Activated T-helper 17 cell treated with anti-CD3 and anti-CD28 coated beads, Interleukin-2, amount 50 U/mL, for 72 hours (primary cell): ENCODE results near the gene TUSC1. TPM values are rescaled to one million over a fixed set of nuclear protein-coding genes. Genes with fewer than 3 reads are reported as not detected.
"Not testable (repeated sequence)": the region's sequence is repeated elsewhere in the genome, so short reads cannot be mapped to it uniquely, and the experiment has no call there.

ENCODE experiments used
- ATAC-seq: fragments of 150-1000 bp; cut with Tn5 transposase; replicated peaks from 2 replicates; pipeline ENCODE4 v1.10.0; 2021; ENCODE audit warnings: mild to moderate bottlenecking, moderate library complexity
- H3K27ac Mint-ChIP-seq: one replicate; pipeline ENCODE4 v1.8.0; 2022; ENCODE audit warnings: mixed read lengths
- H3K27me3 Mint-ChIP-seq: one replicate; pipeline ENCODE4 v1.8.0; 2022; ENCODE audit warnings: mixed read lengths
- H3K36me3 Mint-ChIP-seq: one replicate; pipeline ENCODE4 v1.8.0; 2022; ENCODE audit warnings: low read depth, mild to moderate bottlenecking, mixed read lengths
- H3K4me1 Mint-ChIP-seq: one replicate; pipeline ENCODE4 v1.8.0; 2022; ENCODE audit warnings: mixed read lengths
- H3K4me3 Mint-ChIP-seq: one replicate; pipeline ENCODE4 v1.8.0; 2022; ENCODE audit warnings: mild to moderate bottlenecking, mixed read lengths
- H3K9me3 Mint-ChIP-seq: one replicate; pipeline ENCODE4 v1.8.0; 2022; ENCODE audit warnings: mixed read lengths
- total RNA-seq, 2 donors: library from RNA; stranded (reverse); gene quantifications; one replicate each; pipeline ENCODE4 v1.2.3, GENCODE V29; 2022

TUSC1 gene
- total RNA-seq, 2 donors from 2014 or later: not detected

GRCh38 chr9:25677301-25678146 is 720 bp downstream of the TUSC1 start:
- no peaks in the 10 kb centered on the region for H3K4me1 Mint-ChIP-seq
- no peak overlapping the region for H3K27ac Mint-ChIP-seq
- peaks cover 10% of the 10 kb centered on the region for H3K27me3 Mint-ChIP-seq
- no peaks in the 10 kb centered on the region for H3K36me3 Mint-ChIP-seq
- ATAC-seq: no peak
- no peak overlapping the region for H3K4me3 Mint-ChIP-seq
- H3K9me3 Mint-ChIP-seq: peaks cover 9% of the 10 kb centered on the region

DNA sequence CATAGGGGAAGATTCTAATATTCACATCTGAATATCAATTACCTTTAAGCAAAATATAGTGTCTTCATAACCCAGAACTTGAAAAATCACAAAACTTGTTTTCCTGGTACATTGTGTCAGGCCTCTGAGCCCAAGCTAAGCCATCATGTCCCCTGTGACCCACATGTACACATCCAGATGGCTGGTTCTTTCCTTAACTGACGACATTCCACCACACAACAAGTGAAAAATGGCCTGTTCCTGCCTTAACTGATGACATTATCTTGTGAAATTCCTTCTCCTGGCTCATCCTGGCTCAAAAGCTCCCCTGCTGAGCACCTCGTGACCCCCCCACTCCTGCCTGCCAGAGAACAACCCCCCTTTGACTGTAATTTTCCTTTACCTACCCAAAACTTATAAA is 2.4 kb downstream of the TUSC1 start:
- not testable (repeated sequence) for H3K4me1 Mint-ChIP-seq, ATAC-seq, H3K4me3 Mint-ChIP-seq, H3K36me3 Mint-ChIP-seq, H3K27ac Mint-ChIP-seq
- H3K27me3 Mint-ChIP-seq: peaks cover 10% of the 10 kb centered on the region
- H3K9me3 Mint-ChIP-seq: peaks cover 10% of the 10 kb centered on the region

- Mint-ChIP-seq H3K9me3 (peaks cover 18% of the 10 kb centered on the region), H3K36me3 (no peaks in the 10 kb centered on the region), H3K27me3 (no peaks in the 10 kb centered on the region), H3K4me3 (no peak overlapping the region), H3K27ac (no peak overlapping the region), H3K4me1 (no peaks in the 10 kb centered on the region)
- ATAC-seq: no peak
Measured at GRCh38 chr9:25658571-25658970, 19.7 kb downstream of the TUSC1 start.

DNA sequence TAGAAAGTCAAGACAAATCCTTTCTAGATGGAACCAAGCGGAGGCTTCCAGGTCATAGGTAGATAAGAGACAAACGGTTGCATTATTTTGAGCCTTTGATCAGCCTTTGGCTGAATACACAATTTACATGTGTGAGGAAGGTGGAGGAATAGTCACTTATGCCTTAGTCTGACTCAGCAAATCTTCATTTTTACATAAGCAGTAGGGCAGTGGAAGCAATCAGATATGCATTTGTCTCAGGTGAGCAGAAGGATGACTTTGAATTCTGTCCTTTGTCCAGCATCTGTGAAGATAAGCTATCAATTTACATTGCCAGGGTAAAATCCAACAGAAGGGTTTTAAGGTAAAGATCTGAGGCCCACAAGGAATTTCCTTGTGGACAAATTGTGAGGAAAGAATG is 23.8 kb downstream of the TUSC1 start:
- H3K4me1 Mint-ChIP-seq: no peaks in the 10 kb centered on the region

DNA sequence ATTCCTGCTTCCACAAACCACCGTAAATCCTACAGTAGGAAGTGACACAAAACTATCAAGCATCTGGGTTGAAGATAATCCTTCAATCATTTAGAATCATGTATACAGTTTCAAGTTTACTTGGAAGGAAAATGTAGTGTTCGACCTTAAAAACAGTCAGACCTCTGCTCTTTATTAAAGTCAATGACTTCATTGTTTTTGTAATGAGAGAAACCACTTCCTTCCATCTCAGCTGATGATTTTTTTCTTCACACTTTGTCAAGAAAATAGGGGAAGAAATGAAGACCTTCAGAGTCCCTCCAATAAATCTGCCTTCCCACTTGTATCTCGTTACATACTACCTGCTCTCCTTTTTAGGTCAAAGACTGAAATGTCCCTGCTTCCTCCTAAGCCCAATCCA is 30.1 kb downstream of the TUSC1 start:
- Mint-ChIP-seq H3K27me3 (no peaks in the 10 kb centered on the region), H3K9me3 (peaks cover 14% of the 10 kb centered on the region), H3K4me3 (no peak overlapping the region), H3K27ac (no peak overlapping the region), H3K36me3 (no peaks in the 10 kb centered on the region), H3K4me1 (no peaks in the 10 kb centered on the region)
- ATAC-seq: no peak

More for the DNA sequence above, 23.8 kb downstream of the TUSC1 start:
- H3K9me3 Mint-ChIP-seq: peaks cover 15% of the 10 kb centered on the region
- no peaks in the 10 kb centered on the region for H3K36me3 Mint-ChIP-seq
- H3K27me3 Mint-ChIP-seq: no peaks in the 10 kb centered on the region
- H3K4me3 Mint-ChIP-seq: no peak overlapping the region
- H3K27ac Mint-ChIP-seq: no peak overlapping the region
- no peak for ATAC-seq

DNA sequence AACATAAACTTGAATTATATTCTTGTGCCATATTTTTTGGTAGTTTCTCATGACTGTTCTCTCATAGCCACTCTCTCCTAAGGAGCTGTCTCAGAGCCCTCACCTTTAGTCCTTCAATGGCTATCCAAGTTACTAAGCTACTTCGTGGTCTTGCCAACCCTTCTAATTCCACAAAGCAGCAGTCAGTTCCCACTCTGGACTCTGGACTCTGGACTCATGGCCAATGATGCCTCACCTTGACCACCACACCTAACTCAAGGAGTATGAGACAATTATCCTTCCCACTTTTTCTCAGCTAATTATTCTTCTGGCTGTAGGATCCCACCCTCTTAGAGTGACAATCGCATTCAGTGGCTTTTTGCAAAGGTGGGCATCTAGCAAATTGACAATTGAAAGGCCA is 42.2 kb downstream of the TUSC1 start:
- Mint-ChIP-seq H3K27ac (no peak overlapping the region), H3K9me3 (peaks cover 12% of the 10 kb centered on the region), H3K36me3 (no peaks in the 10 kb centered on the region), H3K27me3 (no peaks in the 10 kb centered on the region), H3K4me3 (no peak overlapping the region), H3K4me1 (no peaks in the 10 kb centered on the region)
- no peak for ATAC-seq

DNA sequence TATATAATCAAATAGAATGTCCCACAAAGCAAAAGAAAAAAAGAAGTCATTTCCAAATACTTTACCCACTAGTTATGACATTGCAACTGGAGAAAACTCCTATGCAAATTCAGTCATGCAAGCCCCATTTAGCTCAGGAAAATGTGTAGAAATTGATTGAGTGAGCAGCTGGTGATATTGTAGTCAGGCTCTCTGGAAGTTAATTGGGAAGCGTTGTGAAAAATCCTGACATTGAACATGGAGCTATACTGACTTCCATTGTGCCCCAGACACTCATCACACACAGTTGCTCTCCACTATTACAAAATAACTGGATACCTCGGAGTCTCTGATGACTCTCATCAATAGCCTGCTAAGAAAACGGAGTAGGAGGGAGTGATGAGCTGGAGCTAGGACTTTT is 49.0 kb downstream of the TUSC1 start:
- H3K4me3 Mint-ChIP-seq: no peak overlapping the region
- no peaks in the 10 kb centered on the region for H3K36me3 Mint-ChIP-seq
- H3K27ac Mint-ChIP-seq: no peak overlapping the region
- no peaks in the 10 kb centered on the region for H3K27me3 Mint-ChIP-seq
- H3K9me3 Mint-ChIP-seq: peaks cover 31% of the 10 kb centered on the region
- no peaks in the 10 kb centered on the region for H3K4me1 Mint-ChIP-seq
- ATAC-seq: no peak
